ENCODE data around the gene SVOP.

DNA sequence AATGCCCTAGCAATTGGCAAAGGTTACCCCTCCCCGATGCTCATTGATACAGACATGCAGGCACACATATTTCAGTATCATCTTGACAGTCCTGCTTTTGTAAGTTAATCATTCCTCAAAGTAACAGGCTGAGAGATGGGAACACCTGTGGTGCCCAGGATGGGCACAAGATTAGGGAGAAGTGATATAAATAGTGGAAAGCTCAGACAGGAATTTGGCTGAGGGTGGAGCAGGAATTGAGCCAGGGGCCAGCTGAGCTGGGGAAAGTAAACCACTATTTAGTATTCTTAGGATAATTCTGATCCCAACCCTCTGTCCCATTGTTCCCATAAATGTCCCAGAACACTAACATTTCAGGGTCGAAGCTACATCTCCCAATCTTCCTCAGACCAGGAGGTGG is 102.7 kb downstream of the SVOP start:
- no peak for TF ChIP-seq POLR2A (IDR thresholded peaks at IDR 0.05)
- TF ChIP-seq, protein P1, sequence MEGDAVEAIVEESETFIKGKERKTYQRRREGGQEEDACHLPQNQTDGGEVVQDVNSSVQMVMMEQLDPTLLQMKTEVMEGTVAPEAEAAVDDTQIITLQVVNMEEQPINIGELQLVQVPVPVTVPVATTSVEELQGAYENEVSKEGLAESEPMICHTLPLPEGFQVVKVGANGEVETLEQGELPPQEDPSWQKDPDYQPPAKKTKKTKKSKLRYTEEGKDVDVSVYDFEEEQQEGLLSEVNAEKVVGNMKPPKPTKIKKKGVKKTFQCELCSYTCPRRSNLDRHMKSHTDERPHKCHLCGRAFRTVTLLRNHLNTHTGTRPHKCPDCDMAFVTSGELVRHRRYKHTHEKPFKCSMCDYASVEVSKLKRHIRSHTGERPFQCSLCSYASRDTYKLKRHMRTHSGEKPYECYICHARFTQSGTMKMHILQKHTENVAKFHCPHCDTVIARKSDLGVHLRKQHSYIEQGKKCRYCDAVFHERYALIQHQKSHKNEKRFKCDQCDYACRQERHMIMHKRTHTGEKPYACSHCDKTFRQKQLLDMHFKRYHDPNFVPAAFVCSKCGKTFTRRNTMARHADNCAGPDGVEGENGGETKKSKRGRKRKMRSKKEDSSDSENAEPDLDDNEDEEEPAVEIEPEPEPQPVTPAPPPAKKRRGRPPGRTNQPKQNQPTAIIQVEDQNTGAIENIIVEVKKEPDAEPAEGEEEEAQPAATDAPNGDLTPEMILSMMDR (IDR thresholded peaks at IDR 0.05) = no peak

Data from Peyer's patch (tissue), 4 donors.